Stimulated activated CD4-positive, alpha-beta T cell treated with anti-CD3 and anti-CD28 coated beads, Interleukin-2, amount 100 ng/mL, for 48 hours (primary cell): ENCODE measurements around the gene PPFIA1.

Source experiments
- DNase-seq, 2 donors: peaks; one replicate each; pipeline ENCODE4 v3.0.0-alpha.2; 2020

PPFIA1 gene

GRCh38 chr11:70419307-70420007, 149.0 kb downstream of the PPFIA1 start:
- DNase-seq: no peak

- DNase-seq: no peak
Observed at GRCh38 chr11:70420008-70420464, 149.5 kb downstream of the PPFIA1 start.

- no peak for DNase-seq
Observed at GRCh38 chr11:70420496-70420895, 150.0 kb downstream of the PPFIA1 start.

GRCh38 chr11:70421123-70421522, 150.6 kb downstream of the PPFIA1 start:
- DNase-seq: no peak

GRCh38 chr11:70422692-70423522, 152.4 kb downstream of the PPFIA1 start:
- DNase-seq: no peak

- DNase-seq: peak; percentile 17 to 18
Observed at GRCh38 chr11:70423523-70424505, 153.3 kb downstream of the PPFIA1 start.

- no peak for DNase-seq
Observed at GRCh38 chr11:70424765-70425344, 154.4 kb downstream of the PPFIA1 start.

GRCh38 chr11:70427436-70427835, 156.9 kb downstream of the PPFIA1 start:
- no peak for DNase-seq

- no peak for DNase-seq
Observed at GRCh38 chr11:70428701-70429427, 158.4 kb downstream of the PPFIA1 start.

- DNase-seq: no peak
Observed at GRCh38 chr11:70429428-70429705, 158.9 kb downstream of the PPFIA1 start.

- no peak for DNase-seq
Observed at GRCh38 chr11:70429724-70430521, 159.4 kb downstream of the PPFIA1 start.

- DNase-seq: no peak
Observed at GRCh38 chr11:70430671-70431574, 160.4 kb downstream of the PPFIA1 start.

- DNase-seq: no peak
Observed at GRCh38 chr11:70431611-70432010, 161.1 kb downstream of the PPFIA1 start.

- no peak for DNase-seq
Observed at GRCh38 chr11:70432065-70432464, 161.6 kb downstream of the PPFIA1 start.

GRCh38 chr11:70432580-70432979, 162.1 kb downstream of the PPFIA1 start:
- DNase-seq: no peak

- no peak for DNase-seq
Observed at GRCh38 chr11:70433038-70433437, 162.5 kb downstream of the PPFIA1 start.

GRCh38 chr11:70433526-70433925, 163.0 kb downstream of the PPFIA1 start:
- DNase-seq: no peak
